Stimulated activated CD8-positive, alpha-beta memory T cell treated with anti-CD3 and anti-CD28 coated beads, Interleukin-7, amount 100 ng/mL, for 48 hours (primary cell): ENCODE data around the gene PLK2.

ENCODE experiments used
- DNase-seq, 2 donors: peaks; one replicate each; pipeline ENCODE4 v3.0.0-alpha.2; 2020; ENCODE audit warnings: low read depth in 1 of 2; ENCODE audit errors: extremely low read depth in 1 of 2

PLK2 gene

GRCh38 chr5:58481066-58481676 lies 21.3 kb upstream of the PLK2 start:
- no peak for DNase-seq

DNA sequence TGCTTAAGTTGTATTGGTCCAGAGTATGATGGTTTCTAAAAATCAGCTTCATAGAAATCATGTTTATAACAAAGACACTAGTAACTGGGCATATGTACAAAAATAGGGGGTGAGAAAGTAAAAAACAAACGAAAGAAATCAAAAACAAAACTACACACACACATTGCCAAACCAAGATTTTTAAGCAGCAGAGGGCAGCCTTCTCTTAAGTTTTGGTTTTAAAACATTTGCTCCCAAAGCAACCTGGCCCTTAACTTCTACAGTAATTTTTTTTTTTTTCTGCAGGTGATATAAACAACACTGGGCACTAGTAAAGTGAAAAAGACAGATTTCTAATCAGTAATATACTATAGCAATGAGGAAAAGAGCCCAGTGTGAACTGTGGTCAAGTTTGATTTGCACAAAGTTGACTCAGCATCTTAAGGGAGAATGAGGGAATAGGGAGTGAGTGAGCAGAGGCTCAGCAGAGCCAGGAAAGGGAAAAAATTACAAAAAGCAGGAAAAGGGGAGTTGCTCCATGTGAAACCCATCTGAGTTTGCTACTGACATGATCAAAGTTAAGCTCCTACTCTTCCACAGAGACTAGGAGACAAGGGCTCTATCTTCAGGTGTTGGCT lies 18.0 kb upstream of the PLK2 start:
- no peak for DNase-seq

DNA sequence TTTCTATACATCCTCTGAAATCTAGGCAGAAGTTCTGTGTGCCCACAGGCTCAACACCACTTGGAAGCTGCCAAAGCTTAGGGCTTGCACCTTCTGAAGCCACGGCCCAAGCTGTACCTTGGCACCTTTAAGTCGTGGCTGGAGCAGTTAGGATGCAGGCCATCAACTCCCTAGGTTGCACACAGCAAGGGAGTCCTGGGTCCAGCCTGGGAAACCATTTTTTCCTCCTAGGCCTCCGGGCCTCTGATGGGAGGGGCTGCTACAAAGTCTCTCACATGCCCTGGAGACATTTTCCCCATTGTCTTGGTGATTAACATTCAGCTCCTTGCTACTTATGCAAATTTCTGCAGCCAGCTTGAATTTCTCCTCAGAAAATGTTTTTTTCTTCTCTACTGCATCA lies 15.5 kb upstream of the PLK2 start:
- no peak for DNase-seq

- no peak for DNase-seq
Observed at GRCh38 chr5:58469896-58470295, 10.0 kb upstream of the PLK2 start.

GRCh38 chr5:58466939-58467338 lies 7.1 kb upstream of the PLK2 start:
- no peak for DNase-seq

GRCh38 chr5:58462623-58463230 lies 2.8 kb upstream of the PLK2 start:
- no peak for DNase-seq

DNA sequence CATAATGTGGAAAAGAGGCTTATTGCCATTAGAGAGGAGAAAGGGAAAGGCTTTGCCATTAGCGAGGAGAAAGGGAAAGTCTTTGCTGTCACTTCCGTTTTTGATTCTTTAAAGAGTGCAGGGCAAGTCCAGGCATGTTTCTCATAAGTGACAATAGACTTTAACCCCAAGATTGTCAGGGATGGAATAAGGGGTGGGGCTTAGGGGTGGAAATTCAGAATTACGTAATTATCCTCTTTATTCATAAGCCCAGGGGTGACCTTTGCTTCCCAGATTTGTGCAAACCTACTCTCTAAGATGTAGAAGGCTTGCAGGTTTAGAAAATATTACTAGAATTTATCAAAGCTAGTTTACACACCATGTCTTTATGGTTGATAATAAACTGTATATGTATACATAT lies 2.3 kb upstream of the PLK2 start:
- DNase-seq: no peak

DNA sequence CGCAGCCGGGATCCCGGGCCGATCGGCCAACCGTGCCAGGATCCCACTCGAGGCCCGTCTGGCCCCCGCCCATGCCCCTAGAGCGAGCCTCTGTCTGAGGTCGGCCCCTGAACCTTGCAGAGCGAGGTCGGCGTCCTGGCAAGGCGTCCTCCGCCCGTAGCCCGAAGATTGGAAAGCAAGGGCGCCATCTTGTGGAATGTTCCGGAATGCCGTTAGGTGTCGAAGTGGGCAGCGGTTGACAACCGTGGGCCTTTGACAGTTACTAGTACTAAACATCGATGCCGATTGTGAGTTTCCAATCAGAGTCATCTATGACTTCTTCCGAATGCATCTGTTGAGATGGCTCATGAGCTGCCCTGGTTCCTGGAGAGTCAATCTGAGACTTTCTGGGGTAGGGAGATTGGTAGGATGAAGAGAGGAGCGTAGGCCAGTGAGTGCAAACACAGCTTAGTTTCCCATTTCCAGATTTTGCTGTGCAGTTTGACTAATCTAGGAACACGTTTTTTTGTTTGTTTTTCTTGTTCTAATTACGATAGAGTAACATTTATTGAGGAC lies 923 bp upstream of the PLK2 start:
- peak; percentile 65 to 82 for DNase-seq

DNA sequence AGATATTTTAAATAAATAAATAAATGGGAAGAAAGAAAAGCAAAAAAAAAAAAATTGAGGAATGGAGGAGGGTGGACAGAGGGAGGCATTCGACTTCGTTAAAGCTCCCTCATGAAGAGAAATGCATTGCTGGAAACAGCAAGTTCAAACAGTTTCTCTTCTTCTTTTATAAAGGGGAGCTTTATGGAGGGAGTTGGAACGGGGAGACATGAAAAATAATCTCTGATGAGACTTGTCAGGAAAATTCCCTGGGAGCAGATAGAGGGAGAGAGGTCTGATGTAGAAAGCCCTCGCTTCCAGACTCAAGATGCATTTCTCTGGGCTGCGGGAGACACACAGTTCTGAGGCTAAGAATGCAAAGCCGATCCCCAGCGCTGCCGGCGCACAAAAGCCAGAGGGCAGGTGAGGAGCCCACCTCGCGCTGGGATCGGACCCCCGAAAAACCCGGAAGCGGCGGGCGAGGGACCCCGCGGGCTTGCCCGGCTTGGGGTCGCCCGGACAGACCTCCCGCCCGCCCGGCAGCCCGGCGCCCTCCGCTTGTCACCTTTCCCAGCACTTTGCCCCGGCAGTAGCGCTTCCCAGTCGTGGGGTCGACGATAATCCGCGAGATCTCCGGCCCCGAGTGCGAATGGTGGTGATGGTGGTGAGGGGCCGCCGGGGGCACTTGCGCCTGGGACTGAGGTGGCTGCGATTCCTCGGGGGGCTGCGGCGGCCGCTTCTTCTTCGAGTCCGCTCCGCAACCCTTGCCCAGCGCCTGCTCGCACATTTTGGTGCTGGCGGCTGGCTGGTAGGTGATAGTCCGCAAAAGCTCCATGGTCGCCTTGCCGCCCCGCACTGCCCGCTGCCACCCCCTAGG lies 512 bp downstream of the PLK2 start:
- no peak for DNase-seq

DNA sequence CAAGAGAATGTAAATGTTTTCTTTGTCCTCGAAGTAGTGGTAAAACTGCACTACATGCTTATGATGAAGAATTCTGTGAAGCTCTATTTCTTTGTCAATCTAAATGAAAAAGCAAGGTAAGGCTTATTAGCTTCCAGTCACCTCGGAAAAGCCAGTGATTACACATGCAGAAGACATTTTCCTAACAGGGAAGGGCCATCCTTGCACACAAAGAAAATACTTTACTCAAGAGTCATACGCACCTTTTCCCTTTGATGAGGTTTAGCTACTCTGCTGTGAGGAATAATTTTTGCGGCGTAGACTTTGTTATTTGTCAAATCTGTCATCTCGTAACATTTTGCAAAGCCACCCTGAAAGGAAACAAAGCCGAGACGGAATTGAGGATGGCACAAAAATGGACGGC lies 1.1 kb downstream of the PLK2 start:
- DNase-seq: no peak

DNA sequence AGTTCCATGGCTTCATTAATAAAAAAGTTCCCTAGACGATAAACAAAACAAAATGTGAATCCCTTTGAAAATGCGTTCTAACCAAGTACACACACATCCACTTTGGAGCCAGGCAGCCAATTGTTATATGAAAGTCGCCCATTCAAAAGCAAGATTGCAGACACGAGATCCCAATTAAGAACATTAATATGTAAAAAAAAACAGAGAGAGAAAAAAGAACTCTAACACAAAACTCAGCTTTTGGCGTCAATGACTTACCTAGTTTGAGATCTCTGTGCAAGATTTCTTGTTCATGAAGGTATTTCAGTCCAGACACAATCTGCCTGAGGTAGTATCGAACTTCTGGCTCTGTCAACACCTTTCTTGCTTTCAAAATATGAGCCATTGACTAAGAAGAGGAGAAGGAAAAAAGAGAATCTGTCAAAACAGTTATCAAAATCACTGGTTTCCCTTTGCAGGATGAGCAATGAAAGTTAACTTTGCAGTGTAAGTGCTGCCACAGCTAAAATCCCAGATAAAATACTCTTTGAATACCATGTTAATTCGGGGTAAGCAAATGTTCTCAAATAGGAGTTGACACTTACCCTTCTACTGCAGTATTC lies 1.6 kb downstream of the PLK2 start:
- no peak for DNase-seq

GRCh38 chr5:58457050-58457449 lies 2.8 kb downstream of the PLK2 start:
- DNase-seq: no peak

DNA sequence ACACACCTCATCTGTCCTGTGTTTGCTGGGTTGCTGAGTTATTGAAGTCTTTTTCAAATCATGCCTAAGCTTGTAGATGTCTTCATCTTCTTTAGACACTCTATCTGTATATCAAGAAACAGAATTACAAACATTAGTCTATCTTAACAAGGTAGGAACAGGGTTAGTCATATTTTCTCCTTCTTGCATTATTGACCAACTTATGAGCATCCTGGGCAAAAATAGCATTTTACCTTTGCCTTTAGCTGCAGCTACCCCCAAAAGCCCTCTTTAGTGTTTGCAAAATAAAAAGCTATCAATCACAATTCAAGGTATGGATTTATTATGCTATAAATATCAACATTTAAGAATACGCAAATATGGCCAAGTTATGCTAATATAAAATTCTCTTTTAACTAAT lies 3.4 kb downstream of the PLK2 start:
- DNase-seq: no peak

- no peak for DNase-seq
Observed at GRCh38 chr5:58456026-58456425, 3.9 kb downstream of the PLK2 start.

DNA sequence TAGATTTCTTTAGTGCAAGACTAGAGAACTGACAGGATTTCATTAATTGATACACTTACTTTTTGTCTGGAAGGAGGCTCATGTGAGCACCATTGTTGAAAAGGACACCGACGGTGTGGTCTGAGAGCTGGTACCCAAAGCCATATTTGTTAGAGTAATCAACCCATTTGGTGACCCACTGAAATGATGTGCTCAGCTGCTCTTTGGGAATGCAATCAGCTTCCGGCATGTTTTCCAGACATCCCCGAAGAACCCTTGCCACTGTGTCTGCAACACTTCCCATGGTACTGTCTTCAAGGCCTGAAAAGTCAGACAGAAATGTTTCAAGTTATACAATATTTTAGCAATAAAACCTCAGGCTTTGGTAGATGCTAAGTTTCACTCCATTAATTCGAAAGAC lies 4.4 kb downstream of the PLK2 start:
- no peak for DNase-seq

DNA sequence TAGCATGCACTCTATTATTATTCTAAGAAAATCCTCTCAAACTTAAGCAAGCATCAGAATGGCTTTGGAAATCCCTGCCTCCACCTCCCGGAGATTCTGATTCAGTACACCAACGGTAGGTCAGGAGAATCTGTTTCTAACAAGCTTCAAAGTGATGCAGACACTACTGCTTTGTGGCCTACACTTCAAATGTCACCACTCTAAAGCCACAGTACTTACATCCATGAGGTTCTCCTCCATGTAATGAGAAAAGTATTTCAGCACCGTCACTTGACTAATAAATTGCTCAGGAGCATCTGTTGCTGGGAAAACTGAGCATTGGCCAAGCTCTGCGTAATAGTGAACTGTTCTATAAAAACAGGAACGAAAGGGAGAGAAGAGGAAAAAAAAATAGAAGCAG lies 4.8 kb downstream of the PLK2 start:
- no peak for DNase-seq

- no peak for DNase-seq
Observed at GRCh38 chr5:58454025-58454424, 5.9 kb downstream of the PLK2 start.

DNA sequence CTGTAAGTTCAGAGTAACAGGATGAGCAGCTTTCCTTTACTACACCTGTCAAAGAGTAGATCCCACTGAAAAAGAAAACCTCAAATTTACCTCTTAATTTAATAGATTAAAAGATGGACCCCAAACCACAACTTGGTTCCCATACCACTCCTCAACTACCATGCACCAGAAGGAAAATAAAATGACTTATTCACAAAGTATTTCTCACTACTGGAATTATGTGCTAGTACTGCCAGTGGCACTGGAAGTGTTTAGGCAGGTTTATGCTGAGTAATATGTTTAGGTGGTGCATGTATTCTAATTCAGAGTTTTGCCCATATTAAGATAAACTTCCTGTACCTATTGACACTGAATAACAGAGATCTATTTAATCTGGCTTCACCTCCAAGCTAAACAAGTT lies 6.6 kb downstream of the PLK2 start:
- no peak for DNase-seq

DNA sequence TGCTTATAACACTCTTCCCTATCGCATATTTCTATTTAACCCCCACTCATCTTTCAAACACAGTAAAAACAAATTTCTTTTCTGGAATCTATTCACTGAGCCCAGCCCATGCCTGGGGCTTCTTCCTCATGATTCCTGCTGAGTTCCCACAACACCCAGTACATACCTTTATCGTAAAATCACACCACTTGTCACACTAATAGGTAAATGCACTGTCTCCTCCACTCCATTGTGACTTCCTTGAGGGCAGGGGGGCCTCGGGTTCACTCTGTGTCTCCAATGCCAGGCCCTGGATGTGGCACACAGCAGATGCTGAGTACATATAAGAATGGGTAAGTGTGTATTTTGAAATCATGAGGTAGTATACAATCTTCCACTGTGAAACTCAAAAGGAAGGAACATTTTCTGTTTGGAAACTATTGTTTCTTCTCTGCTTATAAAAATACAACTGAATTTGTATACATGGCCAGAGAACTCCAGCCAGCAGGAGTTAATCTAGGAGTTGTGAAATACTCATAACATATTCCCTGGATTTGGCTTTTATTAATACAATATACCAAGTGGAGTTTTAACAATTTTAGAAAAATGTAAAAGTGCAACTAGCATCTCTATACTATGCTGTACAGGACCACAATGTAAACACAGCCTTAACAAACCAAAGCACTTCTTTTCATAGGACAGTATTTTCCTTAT lies 7.2 kb downstream of the PLK2 start:
- no peak for DNase-seq

- no peak for DNase-seq
Observed at GRCh38 chr5:58451732-58452565, 7.9 kb downstream of the PLK2 start.
